NCI-H526 (cell line): Measurements from ENCODE around the gene GNG11.

Experiments used
- DNase-seq, 2 experiments: peaks; one replicate each; lab custom pipeline; 2025; lab: John Stamatoyannopoulos, UW

Gene GNG11

DNA sequence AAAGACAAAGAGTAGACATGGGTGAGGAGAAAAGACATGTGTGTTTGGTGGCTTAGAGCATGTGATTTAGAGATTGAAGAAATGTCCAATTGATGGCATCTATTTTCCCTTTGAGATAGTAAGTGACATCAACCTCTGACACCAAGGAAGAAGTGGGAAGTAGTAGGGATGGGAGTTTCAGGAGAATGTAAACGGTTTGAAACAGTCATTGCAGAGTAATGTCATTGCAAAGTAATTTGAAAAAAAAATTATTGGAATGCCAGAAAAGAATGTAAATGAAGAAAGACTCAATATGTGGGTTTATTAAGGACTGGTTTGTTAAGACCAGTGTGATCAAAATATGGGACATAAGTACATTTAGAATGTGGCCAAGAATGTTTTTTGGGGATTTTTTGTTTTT is 26.6 kb downstream of the GNG11 start:
- DNase-seq: no peak

DNA sequence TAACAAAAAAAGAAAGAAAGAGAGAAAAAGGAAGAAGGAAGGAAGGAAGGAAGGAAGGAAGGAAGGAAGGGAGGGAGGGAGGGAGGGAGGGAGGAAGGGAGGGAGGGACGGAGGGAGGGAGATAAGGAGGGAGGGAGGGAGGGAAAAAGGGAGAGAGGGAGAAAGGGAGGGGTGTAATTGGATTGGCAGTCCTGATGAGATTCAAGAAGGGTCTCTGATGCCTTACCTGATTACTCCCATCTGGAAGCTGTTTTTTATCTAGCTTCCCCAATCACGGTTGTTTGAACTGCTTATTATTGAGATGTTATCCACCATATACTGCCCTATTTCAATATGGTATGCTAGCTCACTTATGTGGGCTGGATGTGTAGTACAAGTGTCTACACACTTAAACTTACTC is 27.3 kb downstream of the GNG11 start:
- no peak for DNase-seq

DNA sequence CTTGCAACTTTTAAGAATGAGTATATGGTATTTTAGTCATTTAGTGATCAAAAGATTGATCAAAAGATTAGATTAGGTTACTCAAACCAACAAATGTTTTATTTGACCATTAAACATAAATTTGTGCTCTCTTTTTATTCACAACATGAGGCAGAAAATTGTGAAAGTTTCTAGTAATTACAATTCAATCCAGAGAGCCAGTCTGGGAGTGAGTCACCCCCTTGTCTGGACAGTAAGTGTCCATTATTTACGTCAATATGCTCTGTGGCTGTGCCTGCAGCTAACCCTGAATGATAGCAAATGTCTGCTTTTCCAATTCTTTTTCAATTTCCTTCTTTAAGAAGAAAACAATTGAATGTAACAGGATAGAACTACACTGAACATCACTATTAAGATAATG is 27.9 kb downstream of the GNG11 start:
- DNase-seq: no peak

DNA sequence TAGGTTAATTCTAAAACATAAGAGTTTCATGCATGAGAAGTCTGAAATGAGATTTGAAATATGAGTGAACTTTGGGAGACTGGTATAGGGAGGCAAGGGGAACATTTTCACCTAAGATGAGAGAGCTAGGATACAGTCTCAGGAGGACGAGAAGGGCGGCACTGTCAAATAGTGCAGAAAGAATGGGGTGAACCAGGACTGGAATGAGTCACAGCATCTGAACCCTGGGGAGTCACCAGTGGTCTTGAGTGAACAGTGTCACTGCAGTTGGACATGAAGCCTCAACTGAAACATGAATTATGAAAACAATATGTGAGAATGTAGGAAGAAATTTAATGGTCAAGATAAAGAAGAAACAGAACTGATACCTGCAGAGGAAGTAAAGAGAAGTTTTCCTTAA is 33.8 kb downstream of the GNG11 start:
- no peak for DNase-seq

DNA sequence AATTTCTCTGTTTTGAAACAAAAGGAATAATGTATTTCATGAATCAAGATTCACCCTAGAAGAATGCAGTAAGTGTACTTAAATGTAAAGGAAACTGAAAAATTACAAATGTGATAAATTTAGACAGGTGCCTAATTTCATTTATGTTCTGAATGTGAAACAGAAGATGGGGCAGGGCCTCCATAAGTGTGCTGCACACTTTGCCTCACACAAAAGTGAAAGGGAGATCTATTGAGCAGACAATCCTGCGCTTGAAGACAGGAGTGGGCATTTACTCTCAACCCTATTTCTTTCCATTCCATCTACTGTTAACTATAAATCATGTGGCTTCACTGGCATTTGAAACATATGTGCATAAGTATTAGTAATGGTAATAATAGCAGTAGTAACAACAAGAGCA is 36.2 kb downstream of the GNG11 start:
- DNase-seq: no peak

DNA sequence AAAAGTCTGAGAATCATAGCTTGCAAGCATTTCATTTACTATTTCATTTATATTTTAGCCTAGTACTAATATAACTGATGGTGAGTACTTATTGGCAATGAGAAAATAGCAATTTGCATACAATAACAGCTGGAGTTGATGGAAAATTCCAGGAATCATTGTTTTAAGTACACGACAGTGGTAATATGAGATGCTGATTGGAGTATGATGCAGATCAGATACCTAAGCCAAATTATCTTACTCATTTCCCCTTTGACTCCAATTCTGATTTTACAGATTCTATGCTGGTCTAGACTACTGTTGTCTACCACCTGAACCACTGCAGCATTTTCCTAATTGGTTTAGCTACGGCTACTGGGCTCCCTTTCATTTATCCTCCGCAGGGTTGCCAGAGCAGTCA is 36.7 kb downstream of the GNG11 start:
- DNase-seq: no peak

DNA sequence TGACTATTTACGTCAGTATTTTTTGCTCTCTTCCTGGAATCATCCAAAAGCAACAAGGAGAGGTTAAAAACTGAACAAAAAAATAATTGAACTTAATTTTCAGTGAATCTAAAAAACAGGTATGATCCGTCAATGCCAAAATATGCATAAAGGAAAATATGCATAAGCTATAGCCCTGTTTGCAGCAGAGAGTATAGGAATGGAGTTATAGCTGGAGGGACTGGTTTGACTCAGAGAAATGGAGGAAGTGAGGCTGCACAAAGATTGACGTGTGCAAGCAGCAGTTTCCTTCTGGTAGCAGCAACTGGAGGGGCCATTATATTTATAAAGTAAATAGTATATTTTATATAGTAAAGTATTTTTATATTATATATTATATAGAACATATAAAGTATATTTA is 37.1 kb downstream of the GNG11 start:
- DNase-seq: no peak

DNA sequence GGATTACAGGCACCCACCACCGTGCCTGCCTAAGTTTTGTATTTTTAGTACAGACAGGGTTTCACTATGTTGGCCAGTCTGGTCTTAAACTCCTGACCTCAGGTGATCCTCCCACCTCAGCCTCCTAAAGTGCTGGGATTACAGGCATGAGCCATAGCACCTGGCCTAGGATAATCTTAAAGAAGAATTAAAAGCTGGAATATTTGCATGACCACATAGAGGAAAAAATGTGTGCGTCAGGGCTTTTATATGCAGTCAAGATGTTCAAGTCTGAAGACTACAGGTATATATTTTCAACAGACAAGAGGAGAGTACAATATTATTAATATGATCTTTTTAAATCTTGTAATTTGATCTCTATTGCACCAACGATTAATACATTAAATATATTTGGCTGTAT is 39.5 kb downstream of the GNG11 start:
- no peak for DNase-seq

DNA sequence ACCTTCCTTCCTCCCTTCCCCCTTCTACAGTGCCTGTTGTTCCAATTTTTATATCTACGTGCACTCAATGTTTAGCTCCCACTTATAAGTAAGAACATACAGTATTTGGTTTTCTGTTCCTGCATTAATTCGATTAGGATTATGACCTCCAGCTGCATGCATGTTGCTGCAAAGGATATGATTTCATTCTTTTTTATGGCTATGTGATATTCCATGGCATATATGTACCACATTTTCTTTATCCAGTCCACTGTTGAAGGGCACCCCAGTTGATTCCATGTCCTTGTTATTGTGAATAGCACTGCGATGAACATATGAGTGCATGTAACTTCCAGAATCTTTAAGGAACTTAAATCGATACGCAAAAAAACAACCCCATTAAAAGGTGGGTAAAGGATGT is 42.7 kb downstream of the GNG11 start:
- no peak for DNase-seq

DNA sequence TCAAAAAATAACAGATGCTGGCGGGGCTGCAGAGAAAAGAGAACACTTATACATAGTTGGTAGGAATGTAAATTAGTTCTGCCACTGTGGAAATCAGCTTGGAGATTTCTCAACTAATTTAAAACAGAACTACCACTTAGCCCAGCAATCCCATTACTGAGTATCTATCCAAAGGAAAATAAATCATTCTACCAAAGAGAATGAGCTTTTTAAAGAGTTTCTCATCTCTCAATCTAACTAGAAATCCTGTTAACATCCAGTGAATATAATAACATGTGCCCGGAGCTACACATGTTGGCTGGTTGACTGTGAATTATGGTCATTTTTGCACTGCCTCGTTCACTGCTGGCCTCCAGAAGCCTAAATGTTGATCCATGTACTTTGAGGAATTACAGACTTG is 43.3 kb downstream of the GNG11 start:
- no peak for DNase-seq

DNA sequence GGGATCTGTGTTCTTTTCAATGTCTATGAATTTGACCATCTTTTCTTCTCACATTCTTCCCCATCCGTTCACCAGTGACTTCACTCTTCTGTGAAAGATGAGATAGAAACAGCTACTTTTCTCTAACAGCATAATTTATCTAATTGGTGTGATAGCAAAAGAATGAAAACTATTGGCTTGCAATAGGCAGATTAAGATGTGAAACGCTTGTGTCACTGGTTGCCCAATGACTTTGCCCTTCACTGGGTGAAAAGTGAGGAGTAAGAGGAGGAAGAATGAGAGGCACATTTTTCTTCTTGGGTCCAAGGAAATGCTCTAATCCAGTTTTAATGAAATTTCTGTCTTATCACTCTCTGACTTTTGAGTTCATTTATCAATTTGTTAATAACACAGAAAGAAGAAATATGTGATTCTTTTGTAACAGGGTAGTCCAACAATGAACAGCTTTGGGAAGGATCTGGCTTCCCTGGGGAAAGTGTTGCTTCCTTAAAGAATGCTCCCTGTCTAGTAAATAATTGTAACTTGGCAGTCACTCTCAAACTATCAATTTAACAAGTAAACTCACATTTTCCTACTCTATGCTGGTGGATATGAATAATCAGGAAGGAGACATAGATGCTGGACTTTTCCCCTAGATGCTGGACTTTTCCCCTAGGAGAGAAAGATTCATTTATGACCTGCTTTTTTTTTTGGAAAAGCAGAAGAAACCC is 47.5 kb downstream of the GNG11 start:
- no peak for DNase-seq

DNA sequence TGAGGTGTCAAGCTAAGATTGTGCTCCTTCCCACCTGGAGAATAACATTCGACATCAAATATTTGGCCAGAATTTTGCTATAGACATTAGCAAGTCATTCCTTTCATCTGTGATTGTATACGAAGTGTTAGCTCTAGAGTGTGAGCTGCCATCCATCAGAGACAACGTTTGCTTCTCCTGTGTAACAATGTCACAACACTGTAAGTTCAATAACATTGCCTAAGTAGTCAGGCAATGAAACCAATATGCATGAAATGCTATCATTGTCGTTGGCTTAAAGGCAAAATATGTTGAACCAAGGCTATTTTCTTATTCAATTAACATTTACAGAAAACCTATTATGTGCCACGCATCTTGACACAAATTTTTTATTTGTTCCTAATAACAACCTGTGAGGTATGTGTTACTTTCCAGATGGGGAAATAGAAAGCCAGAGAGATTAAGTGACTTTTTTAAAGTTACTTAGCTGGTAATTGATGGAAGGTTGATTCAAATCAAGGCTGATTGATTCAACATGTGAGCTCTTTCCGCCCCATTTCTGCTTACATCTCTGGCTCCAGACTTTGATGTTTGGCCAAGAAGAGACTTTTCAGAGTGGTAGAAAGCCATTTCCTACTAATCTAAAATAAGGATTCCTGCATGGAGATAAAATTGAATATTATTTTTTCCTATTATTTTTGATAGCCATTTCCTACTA is 50.6 kb downstream of the GNG11 start:
- no peak for DNase-seq

DNA sequence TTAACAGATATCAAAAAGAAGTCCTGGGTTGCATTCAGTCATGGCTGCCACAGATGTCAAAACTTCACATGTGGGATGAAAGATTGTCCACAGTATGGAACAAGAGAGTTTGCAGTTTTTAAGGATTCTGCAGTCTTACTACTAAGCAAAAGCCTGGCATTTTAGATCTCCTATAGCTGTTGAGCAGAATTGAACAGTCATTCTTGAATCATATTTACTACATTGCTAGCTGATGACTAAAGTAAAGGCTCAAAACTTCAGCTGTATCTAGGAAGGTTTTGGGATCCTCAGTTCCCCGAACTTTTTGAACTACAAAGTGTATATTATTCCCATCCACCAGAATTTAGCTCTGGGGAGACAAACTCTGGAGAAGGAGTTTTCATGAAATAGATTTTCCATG is 51.6 kb downstream of the GNG11 start:
- DNase-seq: no peak

DNA sequence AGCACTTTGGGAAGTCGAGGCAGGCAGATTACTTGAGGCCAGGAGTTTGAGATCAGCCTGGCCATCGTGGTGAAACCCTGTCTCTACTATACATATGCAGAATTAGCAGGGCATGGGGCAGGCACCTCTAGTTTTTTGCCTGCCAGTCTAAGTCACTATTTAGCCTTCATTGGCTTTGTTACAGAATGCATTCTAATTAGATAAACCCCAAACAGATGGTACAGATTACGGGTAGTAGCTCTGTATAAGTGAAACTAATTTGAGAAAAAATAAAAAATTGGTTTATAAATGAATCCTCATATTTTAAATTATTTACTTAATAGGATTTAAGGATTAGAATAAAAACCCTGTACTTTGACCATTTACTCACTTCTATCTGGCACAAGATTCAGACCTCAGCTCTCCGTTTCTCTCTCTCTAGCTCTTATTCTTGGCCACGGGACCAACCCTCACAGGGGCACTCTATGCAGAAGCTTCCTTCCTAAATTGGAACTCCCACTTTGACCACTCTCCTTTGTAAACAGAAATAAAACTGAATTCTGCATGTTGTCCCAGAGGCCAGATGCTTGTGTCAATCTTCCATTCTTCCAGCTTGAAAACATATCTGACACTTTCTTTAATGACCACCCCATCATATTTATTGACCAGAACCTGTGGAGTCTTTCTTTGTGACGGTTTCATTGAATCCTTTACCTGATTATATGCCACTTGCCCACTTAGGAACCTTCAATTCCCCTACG is 55.8 kb downstream of the GNG11 start:
- no peak for DNase-seq
